OCI-LY7 (cell line): ENCODE data around the gene CDC42EP3. TPM values are rescaled to one million over a fixed set of nuclear protein-coding genes. Genes with fewer than 3 reads are reported as not detected.

Experiments used
- Bru-seq: library from RNA; stranded (reverse); fragments of 400-500 nt; gene quantifications from one replicate; lab custom pipeline; 2021; lab: Mats Ljungman, UMichigan
- BruChase-seq, 2 experiments: library from RNA; stranded (reverse); fragments of 400-500 nt; gene quantifications; one replicate each; lab custom pipeline; 2021; lab: Mats Ljungman, UMichigan
- BruUV-seq: library from RNA; stranded (reverse); fragments of 400-500 nt; replicated peaks from 2 replicates; lab custom pipeline; 2021; lab: Mats Ljungman, UMichigan
- CTCF ChIA-PET: fragments of 300-600 bp; sonication (Branson Sonifier 250); formaldehyde crosslinking; loops from one replicate; lab custom pipeline; 2022; ENCODE audit warnings: antibody characterized with exemption; ENCODE audit not compliant: unreplicated experiment; lab: Charles Lee
- POLR2A ChIA-PET: fragments of 300-600 bp; sonication (Branson Sonifier 250); formaldehyde crosslinking; loops from one replicate; lab custom pipeline; 2022; ENCODE audit warnings: antibody characterized with exemption; lab: Charles Lee
- DNase-seq: peaks from one replicate; pipeline ENCODE4 v3.0.0-alpha.2; 2015; ENCODE audit warnings: low spot score
- H2AFZ ChIP-seq: fragments of 200-600 bp; sonication (generic), shearing (Covaris generic); 2 replicates; pipeline ENCODE4 v1.6.1; 2014; ENCODE audit warnings: mild to moderate bottlenecking, antibody characterized with exemption, low read length, moderate library complexity
- H3K27ac ChIP-seq: fragments of 200-600 bp; sonication (generic); 2 replicates; pipeline ENCODE4 v1.5.1; 2014; ENCODE audit warnings: mixed run types, low read depth, mild to moderate bottlenecking, moderate library complexity, low read length, inconsistent platforms; ENCODE audit not compliant: poor library complexity, severe bottlenecking
- H3K36me3 ChIP-seq: fragments of 200-600 bp; sonication (generic); 2 replicates; pipeline ENCODE4 v1.6.1; 2014; ENCODE audit warnings: mild to moderate bottlenecking, antibody characterized with exemption, low read length, moderate library complexity, mixed read lengths; ENCODE audit not compliant: insufficient read depth
- H3K4me1 ChIP-seq: fragments of 200-600 bp; sonication (generic); 2 replicates; pipeline ENCODE4 v1.5.1; 2014; ENCODE audit warnings: mild to moderate bottlenecking, low read length; ENCODE audit not compliant: insufficient read depth, poor library complexity, severe bottlenecking
- H3K4me2 ChIP-seq: fragments of 200-600 bp; sonication (generic); 2 replicates; pipeline ENCODE4 v1.6.1; 2014; ENCODE audit warnings: mild to moderate bottlenecking, low read length
- H3K4me3 ChIP-seq: fragments of 200-600 bp; sonication (generic); 2 replicates; pipeline ENCODE4 v1.5.1; 2014; ENCODE audit warnings: mild to moderate bottlenecking, low read depth, low read length; ENCODE audit not compliant: poor library complexity, severe bottlenecking
- H3K79me2 ChIP-seq: fragments of 200-600 bp; sonication (generic); 2 replicates; pipeline ENCODE4 v1.6.1; 2016; ENCODE audit warnings: low read depth, mild to moderate bottlenecking, low read length, moderate library complexity, mixed read lengths; ENCODE audit not compliant: insufficient read depth
- H3K9me2 ChIP-seq: fragments of 200-600 bp; sonication (generic); 2 replicates; pipeline ENCODE4 v1.6.1; 2016; ENCODE audit warnings: mild to moderate bottlenecking, low read length, mixed read lengths; ENCODE audit not compliant: insufficient read depth
- H3K9me3 ChIP-seq: fragments of 200-600 bp; sonication (generic); 2 replicates; pipeline ENCODE4 v1.6.1; 2014; ENCODE audit warnings: mild to moderate bottlenecking, mixed run types, low read length, mixed read lengths
- H4K20me1 ChIP-seq: fragments of 200-600 bp; sonication (generic); 2 replicates; pipeline ENCODE4 v1.6.1; 2014; ENCODE audit warnings: mild to moderate bottlenecking, antibody characterized with exemption, low read length, moderate library complexity, mixed read lengths; ENCODE audit not compliant: insufficient read depth
- EZH2phosphoT487 ChIP-seq: fragments of 200-600 bp; sonication (generic); IDR thresholded peaks from 2 replicates; pipeline ENCODE4 v1.6.1; 2018; ENCODE audit warnings: low read depth, borderline replicate concordance, mild to moderate bottlenecking, mixed run types, antibody characterized with exemption, low read length, moderate library complexity, mixed read lengths
- intact Hi-C: fragments of 100-400 bp; cut with micrococcal nuclease; formaldehyde crosslinking; loops from one replicate; pipeline ENCODE4 v1.10.0; 2022; ENCODE audit not compliant: unreplicated experiment
- long read RNA-seq: library from polyadenylated mRNA; stranded (forward); transcript quantifications from one replicate; pipeline ENCODE4 v2.0.0, GENCODE V29; 2022
- total RNA-seq, 2 experiments: library from RNA; depleted of rRNA in 1 of 2; stranded (reverse); fragments of >200 nt in 1 of 2; shearing (Covaris generic) in 1 of 2; gene quantifications; 2 replicates each; pipeline ENCODE4 v1.2.3, GENCODE V29; 2014 to 2022
- TF ChIP-seq, protein P1 (sequence below): fragments of 200-600 bp; sonication (generic); conservative IDR thresholded peaks from 2 replicates; pipeline ENCODE4 v1.5.1; 2014; ENCODE audit warnings: mild to moderate bottlenecking, antibody characterized with exemption, low read length, moderate library complexity, mixed read lengths

CDC42EP3 gene, protein sequence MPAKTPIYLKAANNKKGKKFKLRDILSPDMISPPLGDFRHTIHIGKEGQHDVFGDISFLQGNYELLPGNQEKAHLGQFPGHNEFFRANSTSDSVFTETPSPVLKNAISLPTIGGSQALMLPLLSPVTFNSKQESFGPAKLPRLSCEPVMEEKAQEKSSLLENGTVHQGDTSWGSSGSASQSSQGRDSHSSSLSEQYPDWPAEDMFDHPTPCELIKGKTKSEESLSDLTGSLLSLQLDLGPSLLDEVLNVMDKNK
- total RNA-seq (2014; rRNA removed; shearing (Covaris generic)), result 5.7 and 7.2 TPM in 2 replicates
- 20.8 and 22.9 TPM in 2 replicates for total RNA-seq (2022)
- percentile 72 among the genes with signal in this experiment for Bru-seq, nascent RNA
- BruChase-seq, experiment 1, labeled RNA remaining after a 6-hour chase, result percentile 64 among the genes with signal in this experiment
- percentile 74 among the genes with signal in this experiment for BruChase-seq, experiment 2, labeled RNA remaining after a 2-hour chase
- long read RNA-seq, full-length matches to known transcripts, result 23 of 30 reads
- long read RNA-seq, partial matches to known transcripts, result 0 of 30 reads
- long read RNA-seq, other reads (novel, unspliced or antisense), result 7 of 30 reads

- TF ChIP-seq, protein P1, sequence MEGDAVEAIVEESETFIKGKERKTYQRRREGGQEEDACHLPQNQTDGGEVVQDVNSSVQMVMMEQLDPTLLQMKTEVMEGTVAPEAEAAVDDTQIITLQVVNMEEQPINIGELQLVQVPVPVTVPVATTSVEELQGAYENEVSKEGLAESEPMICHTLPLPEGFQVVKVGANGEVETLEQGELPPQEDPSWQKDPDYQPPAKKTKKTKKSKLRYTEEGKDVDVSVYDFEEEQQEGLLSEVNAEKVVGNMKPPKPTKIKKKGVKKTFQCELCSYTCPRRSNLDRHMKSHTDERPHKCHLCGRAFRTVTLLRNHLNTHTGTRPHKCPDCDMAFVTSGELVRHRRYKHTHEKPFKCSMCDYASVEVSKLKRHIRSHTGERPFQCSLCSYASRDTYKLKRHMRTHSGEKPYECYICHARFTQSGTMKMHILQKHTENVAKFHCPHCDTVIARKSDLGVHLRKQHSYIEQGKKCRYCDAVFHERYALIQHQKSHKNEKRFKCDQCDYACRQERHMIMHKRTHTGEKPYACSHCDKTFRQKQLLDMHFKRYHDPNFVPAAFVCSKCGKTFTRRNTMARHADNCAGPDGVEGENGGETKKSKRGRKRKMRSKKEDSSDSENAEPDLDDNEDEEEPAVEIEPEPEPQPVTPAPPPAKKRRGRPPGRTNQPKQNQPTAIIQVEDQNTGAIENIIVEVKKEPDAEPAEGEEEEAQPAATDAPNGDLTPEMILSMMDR, result no peak
- TF ChIP-seq EZH2phosphoT487, result no peak
- no TSS peak for BruUV-seq
- Histone ChIP-seq H4K20me1 (0 out of 2 replicates have a peak, but pooled peaks cover 7% of the 10 kb centered on the region), H3K4me2 (peak within 1 kb of the TSS; percentile 98), H3K9me3 (no peaks in the 10 kb centered on the region), H2AFZ (peak within 1 kb of the TSS; percentile 66), H3K36me3 (no peaks in the 10 kb centered on the region), H3K9me2 (no peaks in the 10 kb centered on the region), H3K4me1 (peaks cover 48% of the 10 kb centered on the region), H3K79me2 (peaks cover 21% of the 10 kb centered on the region; the same call in 1 of the 2 replicates), H3K4me3 (peak within 1 kb of the TSS; percentile 94), H3K27ac (peak within 1 kb of the TSS; percentile 59)
- peak; percentile 66 for DNase-seq
- CTCF ChIA-PET, result interaction anchor here (0.8 kb wide), 1 partner anchor 17 kb away, joined by 3 read pairs; no protein-coding TSS in a partner anchor
- POLR2A ChIA-PET, result interaction anchor here (0.8 to 3.2 kb wide), 8 partner anchors 11 to 334 kb away, joined by 3 to 12 read pairs (median 6); no protein-coding TSS in a partner anchor
- intact Hi-C loops, result loop anchor here (5.0 kb wide), 3 partner anchors 119 to 704 kb away; partner anchors contain the start of gene STRN
Observed at GRCh38 chr2:37671009-37671815, at the start of gene CDC42EP3. Gene CDC42EP3, minus strand, starts transcription at chr2:37671642. Its CDS starts 25,055 bp downstream, at chr2:37646587.

DNA sequence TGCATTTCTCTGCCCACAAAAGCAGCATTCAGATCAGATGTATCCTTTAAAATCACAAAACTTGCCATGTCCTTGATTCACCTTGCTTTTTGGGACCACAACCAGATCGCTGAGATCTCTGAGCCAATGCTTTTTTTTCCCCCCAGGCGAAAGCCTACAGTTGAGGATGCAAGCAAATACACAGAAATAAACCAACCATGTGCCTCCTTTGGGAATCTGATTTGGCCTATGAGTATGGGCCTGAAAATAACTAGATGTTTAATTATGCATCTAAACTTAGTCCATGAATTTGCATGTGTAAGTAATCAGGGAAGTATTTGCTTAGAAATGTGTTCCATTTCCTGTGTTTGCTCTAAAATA is 49.7 kb upstream of the CDC42EP3 start:
- Histone ChIP-seq H3K27ac (no peak overlapping the region), H3K4me3 (no peak overlapping the region), H3K4me2 (no peak overlapping the region), H3K79me2 (no peaks in the 10 kb centered on the region), H3K9me2 (no peaks in the 10 kb centered on the region), H3K4me1 (no peaks in the 10 kb centered on the region), H2AFZ (no peak overlapping the region), H4K20me1 (no peaks in the 10 kb centered on the region), H3K36me3 (no peaks in the 10 kb centered on the region), H3K9me3 (0 out of 2 replicates have a peak, but pooled peaks cover 3% of the 10 kb centered on the region)
- intact Hi-C loops, result no loop called here
- POLR2A ChIA-PET, result no interaction called here
- CTCF ChIA-PET, result no interaction called here
- TF ChIP-seq, protein P1, result no peak
- no peak for TF ChIP-seq EZH2phosphoT487
- no peak for DNase-seq
- no TSS peak for BruUV-seq
